Measurements from ENCODE around the gene AK4. TPM values are rescaled to one million over a fixed set of nuclear protein-coding genes. Genes with fewer than 3 reads are reported as not detected.

AK4 gene
- total RNA-seq, 1 experiment from 2014 or later, result 5.5 TPM

DNA sequence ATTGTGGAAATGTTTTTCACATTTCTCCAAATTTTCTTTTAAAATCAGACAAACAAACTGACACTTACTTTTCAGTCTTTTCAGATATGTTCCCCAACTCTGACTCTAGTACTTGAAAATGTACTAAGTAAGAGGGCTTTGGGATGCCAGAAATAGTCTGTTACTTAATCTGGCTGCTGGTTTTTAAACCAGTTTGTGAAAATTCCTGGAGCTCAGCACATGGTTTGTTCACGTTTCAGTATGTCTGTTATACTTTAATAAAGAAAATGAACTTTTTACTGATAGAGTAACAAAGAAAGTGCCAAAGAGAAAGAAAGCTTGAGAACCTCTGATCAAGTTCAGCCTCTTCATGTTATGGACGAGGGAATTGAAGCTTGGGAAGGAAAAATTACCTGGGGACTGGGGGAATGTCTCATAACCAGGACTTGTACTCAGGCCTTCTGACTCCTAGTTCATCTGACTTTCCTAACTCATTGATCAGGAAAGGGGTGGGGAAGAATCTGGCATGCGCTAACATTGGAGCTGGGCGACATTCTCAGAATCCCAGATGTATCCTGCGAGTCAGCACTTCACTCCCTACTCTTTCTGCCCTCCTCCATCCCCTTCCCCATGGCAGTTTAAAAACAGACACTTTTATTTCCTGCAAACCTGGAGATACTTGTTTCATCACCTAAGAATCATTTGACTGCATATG is 130.5 kb downstream of the AK4 start:
- BruUV-seq (replicated peaks), result no TSS peak
- H3K27ac ChIP-seq (ENCODE audit: low read depth, low read length, poor library complexity, severe bottlenecking), result no peak overlapping the region
- no peak for TF ChIP-seq EZH2 (IDR thresholded peaks at IDR 0.05; ENCODE audit: borderline replicate concordance, low read depth, low read length, poor library complexity, severe bottlenecking)
- TF ChIP-seq, protein P1, sequence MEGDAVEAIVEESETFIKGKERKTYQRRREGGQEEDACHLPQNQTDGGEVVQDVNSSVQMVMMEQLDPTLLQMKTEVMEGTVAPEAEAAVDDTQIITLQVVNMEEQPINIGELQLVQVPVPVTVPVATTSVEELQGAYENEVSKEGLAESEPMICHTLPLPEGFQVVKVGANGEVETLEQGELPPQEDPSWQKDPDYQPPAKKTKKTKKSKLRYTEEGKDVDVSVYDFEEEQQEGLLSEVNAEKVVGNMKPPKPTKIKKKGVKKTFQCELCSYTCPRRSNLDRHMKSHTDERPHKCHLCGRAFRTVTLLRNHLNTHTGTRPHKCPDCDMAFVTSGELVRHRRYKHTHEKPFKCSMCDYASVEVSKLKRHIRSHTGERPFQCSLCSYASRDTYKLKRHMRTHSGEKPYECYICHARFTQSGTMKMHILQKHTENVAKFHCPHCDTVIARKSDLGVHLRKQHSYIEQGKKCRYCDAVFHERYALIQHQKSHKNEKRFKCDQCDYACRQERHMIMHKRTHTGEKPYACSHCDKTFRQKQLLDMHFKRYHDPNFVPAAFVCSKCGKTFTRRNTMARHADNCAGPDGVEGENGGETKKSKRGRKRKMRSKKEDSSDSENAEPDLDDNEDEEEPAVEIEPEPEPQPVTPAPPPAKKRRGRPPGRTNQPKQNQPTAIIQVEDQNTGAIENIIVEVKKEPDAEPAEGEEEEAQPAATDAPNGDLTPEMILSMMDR (conservative IDR thresholded peaks at IDR 0.05; ENCODE audit: low read depth, low read length), result no peak
- H3K36me3 ChIP-seq (ENCODE audit: insufficient read depth, low read length, poor library complexity, severe bottlenecking), result no peaks in the 10 kb centered on the region
- no peaks in the 10 kb centered on the region for H3K9me3 ChIP-seq (ENCODE audit: low read depth, low read length, poor library complexity, severe bottlenecking)
- H3K4me3 ChIP-seq (ENCODE audit: low read depth, low read length, poor library complexity, severe bottlenecking), result no peak overlapping the region
- H3K27me3 ChIP-seq (replicated peaks; ENCODE audit: insufficient read depth, low read depth, low read length, poor library complexity), result no peaks in the 10 kb centered on the region
- DNase-seq (ENCODE audit: low spot score), result no peak
- H3K4me1 ChIP-seq (ENCODE audit: insufficient read depth, low read length, poor library complexity, severe bottlenecking), result peaks cover 6% of the 10 kb centered on the region
- POLR2A ChIA-PET (ENCODE audit: low non-redundant PET), result no interaction called here
- intact Hi-C loops (cut with micrococcal nuclease; ENCODE audit: unreplicated experiment), result no loop called here
- CTCF ChIA-PET, result no interaction called here

DNA sequence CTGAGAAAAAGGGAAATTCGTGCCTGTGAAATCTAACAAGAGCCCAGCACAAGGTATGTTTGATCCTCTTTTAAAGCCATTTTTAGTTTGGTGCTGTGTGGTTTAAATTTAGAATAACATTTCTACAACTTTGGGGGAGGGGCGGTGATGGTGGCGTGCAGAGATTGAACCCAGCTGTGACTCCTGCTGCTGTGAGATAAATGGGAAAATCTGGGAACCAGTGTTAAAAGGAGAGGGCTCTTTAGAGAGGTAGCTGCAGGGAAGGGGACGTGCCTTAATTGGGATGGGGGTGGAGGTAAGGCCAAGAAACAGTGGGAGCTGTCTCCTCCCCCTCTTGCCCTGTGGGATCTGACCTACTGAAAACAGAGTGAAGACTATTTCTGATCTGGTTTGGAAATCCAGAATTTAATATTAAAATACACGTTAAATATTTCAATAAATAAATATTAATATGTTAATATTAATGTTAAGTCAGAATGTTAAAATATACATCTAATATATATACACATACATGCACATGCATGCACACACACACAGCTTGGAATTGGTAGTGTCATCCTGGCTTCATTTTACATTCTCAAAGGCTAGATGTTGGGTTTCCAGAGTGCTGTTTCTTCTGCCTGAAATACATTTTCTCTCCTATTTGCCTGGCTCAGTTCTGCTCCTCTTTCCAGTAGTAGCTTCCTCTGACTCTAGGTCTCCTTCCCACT is 131.2 kb downstream of the AK4 start:
- Histone ChIP-seq H3K4me3 (ENCODE audit: low read depth, low read length, poor library complexity, severe bottlenecking) (no peak overlapping the region), H3K9me3 (ENCODE audit: low read depth, low read length, poor library complexity, severe bottlenecking) (no peaks in the 10 kb centered on the region), H3K27ac (ENCODE audit: low read depth, low read length, poor library complexity, severe bottlenecking) (no peak overlapping the region), H3K27me3 (replicated peaks; ENCODE audit: insufficient read depth, low read depth, low read length, poor library complexity) (no peaks in the 10 kb centered on the region), H3K4me1 (ENCODE audit: insufficient read depth, low read length, poor library complexity, severe bottlenecking) (peaks cover 6% of the 10 kb centered on the region), H3K36me3 (ENCODE audit: insufficient read depth, low read length, poor library complexity, severe bottlenecking) (no peaks in the 10 kb centered on the region)
- BruUV-seq (replicated peaks), result no TSS peak
- DNase-seq (ENCODE audit: low spot score), result no peak
- CTCF ChIA-PET, result no interaction called here
- POLR2A ChIA-PET (ENCODE audit: low non-redundant PET), result no interaction called here
- intact Hi-C loops (cut with micrococcal nuclease; ENCODE audit: unreplicated experiment), result no loop called here
- TF ChIP-seq EZH2 (IDR thresholded peaks at IDR 0.05; ENCODE audit: borderline replicate concordance, low read depth, low read length, poor library complexity, severe bottlenecking), result no peak

Other genes with a start within 250 kb of the AK4 start
- 318 and 339 TPM in 2 replicates for gene JAK1, start 181.7 kb upstream of the AK4 start, total RNA-seq (2021)
- 1.1 and 1.3 TPM in 2 replicates for gene DNAJC6, start 161.3 kb downstream of the AK4 start, total RNA-seq (2021)